GM21723 (cell line): ENCODE results near the gene RPRD1A.
"Not testable (repeated sequence)": the region's sequence is repeated elsewhere in the genome, so short reads cannot be mapped to it uniquely, and the experiment has no call there.

Experiments used
- ATAC-seq: cut with Tn5 transposase; IDR thresholded peaks from one replicate; pipeline ENCODE4 v1.9.1; 2021; ENCODE audit warnings: mild to moderate bottlenecking, moderate library complexity; ENCODE audit not compliant: unreplicated experiment

RPRD1A gene, protein sequence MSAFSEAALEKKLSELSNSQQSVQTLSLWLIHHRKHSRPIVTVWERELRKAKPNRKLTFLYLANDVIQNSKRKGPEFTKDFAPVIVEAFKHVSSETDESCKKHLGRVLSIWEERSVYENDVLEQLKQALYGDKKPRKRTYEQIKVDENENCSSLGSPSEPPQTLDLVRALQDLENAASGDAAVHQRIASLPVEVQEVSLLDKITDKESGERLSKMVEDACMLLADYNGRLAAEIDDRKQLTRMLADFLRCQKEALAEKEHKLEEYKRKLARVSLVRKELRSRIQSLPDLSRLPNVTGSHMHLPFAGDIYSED

GRCh38 chr18:36067055-36067957 lies at the start of gene RPRD1A:
Gene RPRD1A, minus strand, starts transcription at chr18:36067559. Its CDS starts 155 bp downstream, at chr18:36067404.
- peak; percentile 94 for ATAC-seq

DNA sequence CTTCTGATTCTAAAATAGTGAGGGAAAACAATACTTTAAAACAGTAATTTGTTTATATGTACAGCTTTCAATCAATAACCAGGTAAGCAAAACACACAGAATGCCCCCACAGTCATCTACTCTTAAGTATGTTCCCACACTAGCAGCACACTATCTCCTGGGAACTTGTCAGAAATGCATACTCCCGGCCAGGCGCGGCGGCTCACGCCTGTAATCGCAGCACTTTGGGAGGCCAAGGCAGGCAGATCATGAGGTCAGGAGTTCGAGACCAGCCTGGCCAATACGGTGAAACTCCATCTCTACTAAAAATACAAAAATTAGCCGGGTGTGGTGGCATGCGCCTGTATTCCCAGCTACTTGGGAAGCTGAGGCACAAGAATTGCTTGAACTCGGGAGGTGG lies 49.4 kb upstream of the RPRD1A start:
- not testable (repeated sequence) for ATAC-seq

DNA sequence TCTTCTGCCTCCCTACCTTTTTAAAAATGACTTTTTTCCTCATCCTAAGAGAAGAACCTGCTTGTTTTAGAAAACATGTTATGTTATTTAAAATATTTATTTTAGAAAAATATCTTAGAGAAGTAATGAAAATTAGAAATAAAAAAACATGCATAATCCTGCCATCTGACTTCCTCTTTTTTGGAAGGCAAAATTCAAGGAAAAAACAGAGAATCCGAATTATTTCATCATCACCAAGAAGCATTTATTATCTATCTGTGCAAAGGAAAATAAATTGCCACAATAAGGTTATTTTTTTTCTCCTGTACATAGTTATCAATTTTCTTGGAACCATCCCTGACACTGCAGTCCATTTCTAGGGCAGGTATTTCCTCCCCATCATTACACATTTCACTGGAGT lies 47.4 kb upstream of the RPRD1A start:
- no peak for ATAC-seq

DNA sequence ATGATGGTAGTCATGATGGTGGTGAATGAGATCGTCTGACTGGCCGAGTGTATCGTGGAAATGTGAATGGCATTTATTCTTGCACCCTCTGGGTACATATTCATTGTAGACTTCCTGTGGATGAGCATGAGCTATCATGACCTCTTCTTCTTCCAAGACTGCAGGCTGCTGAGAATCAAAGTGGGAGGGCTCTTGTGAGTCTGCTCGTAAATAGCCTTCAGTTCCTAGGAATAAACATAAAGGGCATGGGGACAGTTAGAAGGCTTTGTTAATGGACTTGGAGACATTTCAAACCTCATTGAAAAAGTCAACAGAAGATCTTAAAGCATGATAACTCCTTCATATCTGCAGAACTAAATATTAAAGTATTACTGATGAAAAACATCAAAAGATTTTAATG lies 46.9 kb upstream of the RPRD1A start:
- no peak for ATAC-seq

- no peak for ATAC-seq
Observed at GRCh38 chr18:36112302-36112701, 44.9 kb upstream of the RPRD1A start.

DNA sequence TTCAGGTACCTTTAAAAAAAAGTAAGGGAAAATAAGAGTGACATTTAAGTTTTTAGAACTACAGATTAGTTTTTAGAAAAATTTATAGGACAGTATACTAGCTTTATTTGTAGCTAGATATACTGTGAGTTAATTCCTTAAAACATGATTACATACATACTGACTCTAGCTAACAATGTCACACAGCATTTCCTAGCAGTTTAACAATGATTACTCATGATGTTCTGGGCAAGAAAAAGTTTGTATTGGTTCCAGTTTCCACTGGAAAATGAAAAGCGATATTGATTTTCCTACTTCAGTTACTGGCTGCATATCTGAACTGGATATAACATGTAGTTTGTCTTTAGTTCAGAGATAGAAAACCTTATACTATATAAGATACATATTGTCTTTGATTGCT lies 42.4 kb upstream of the RPRD1A start:
- ATAC-seq: no peak

DNA sequence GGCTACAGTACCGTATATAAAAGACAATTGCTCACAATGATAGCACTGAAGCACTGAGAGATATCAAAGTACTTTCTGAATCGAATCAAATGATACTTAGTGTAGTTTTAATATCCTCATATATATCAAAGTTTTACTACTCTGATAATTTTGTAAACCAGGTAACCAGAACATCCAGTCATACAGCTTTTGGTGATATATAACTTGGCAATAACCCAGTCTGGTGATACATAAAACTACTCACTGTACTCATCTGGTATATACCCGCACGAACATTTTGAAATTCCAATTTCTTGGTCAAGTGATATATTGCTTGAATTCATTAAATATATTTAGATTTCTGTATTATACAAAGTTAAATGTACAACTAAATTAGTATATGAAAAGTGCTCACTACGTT lies 41.2 kb upstream of the RPRD1A start:
- no peak for ATAC-seq

- no peak for ATAC-seq
Observed at GRCh38 chr18:36108196-36108595, 40.8 kb upstream of the RPRD1A start.

GRCh38 chr18:36107477-36107876 lies 40.1 kb upstream of the RPRD1A start:
- no peak for ATAC-seq

- no peak for ATAC-seq
Observed at GRCh38 chr18:36104749-36105148, 37.4 kb upstream of the RPRD1A start.

DNA sequence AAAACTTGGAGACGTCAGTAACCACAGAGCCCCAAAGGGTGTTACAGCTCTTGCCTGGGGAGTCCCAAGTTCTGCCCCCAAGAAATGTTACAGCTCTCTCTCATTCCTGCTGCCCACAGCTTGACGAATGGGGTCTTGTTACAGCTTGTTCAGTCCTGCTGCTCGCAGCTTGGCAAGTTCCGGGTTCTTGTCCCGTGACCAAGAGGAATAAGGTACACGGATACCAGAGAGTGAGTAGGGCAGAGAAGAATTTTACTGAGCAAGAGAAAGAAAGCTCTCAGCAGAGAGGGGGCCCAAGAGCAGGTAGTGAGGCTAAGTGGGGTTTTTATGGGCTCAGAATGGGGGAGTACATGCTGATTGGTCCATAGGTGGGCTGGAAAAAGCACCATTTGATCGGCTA lies 34.6 kb upstream of the RPRD1A start:
- no peak for ATAC-seq

GRCh38 chr18:36099311-36099710 lies 32.0 kb upstream of the RPRD1A start:
- ATAC-seq: no peak

DNA sequence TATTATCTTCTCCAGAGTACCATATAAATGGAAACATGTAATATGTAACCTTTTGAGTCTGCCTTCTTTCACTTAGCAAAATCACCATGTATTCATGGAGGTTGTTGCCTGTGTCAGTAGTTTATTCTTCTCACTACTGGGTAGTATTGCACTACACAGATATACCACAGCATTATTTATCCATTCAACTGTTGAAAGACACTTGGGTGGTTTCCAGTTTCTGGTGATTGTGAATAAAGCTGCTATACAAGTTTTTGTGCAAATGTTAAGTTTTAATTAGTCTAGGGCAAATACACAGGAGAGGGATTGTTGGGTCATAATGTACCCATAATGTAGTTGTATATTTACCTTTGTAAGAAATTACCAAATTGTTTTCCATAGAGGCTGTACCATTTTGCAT lies 29.6 kb upstream of the RPRD1A start:
- no peak for ATAC-seq

GRCh38 chr18:36095936-36096519 lies 28.7 kb upstream of the RPRD1A start:
- no peak for ATAC-seq

GRCh38 chr18:36094431-36094830 lies 27.1 kb upstream of the RPRD1A start:
- no peak for ATAC-seq

DNA sequence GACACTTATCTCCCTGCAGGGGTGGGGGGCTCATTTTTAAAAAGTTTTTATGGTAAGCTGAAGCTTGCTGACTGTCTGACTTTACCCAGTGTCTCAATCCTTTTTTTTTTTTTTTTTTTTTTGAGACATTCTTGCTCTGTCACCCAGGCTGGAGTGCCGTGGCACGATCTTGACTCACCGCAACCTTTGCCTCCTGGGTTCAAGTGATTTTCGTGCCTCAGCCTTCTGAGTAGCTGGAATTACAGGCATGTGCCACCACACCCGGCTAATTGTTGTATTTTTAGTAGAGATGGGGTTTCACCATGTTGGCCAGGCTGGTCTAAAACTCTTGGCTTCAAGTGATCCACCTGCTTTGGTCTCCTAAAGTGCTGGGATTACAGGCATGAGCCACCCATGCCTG lies 24.8 kb upstream of the RPRD1A start:
- not testable (repeated sequence) for ATAC-seq

DNA sequence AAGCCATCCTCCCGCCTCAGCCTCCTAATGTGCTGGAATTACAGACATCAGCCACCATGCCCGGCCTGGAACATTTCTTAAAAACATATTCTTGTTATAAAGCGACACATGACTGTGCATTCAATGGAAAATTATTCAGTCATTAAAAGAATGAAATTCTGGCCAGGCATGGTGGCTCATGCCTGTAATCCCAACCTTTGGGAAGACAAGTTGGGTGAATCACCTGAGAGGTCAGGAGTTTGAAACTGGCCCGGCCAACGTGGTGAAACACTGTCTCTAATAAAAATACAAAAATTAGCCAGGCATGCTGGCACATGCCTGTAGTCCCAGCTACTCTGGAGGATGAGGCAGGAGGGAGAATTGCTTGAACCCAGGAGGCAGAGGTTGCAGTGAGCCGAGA lies 21.6 kb upstream of the RPRD1A start:
- no peak for ATAC-seq

DNA sequence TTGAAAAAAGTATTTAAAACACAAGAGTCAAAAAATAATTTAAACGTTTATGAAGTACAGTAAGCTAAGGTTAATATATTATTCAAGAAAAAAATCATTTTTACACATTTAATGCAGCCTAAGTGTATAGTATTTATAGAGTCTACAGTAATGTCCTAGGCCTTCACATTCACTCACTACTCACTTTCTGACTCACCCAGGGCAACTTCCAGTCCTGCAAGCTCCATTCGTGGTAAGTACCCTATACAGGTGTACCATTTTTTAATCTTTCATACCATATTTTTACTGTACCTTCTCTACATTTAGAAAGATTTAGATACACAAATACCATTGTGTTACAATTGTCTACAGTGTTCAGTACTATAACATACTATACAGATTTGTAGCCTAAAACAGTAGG lies 20.9 kb upstream of the RPRD1A start:
- no peak for ATAC-seq

DNA sequence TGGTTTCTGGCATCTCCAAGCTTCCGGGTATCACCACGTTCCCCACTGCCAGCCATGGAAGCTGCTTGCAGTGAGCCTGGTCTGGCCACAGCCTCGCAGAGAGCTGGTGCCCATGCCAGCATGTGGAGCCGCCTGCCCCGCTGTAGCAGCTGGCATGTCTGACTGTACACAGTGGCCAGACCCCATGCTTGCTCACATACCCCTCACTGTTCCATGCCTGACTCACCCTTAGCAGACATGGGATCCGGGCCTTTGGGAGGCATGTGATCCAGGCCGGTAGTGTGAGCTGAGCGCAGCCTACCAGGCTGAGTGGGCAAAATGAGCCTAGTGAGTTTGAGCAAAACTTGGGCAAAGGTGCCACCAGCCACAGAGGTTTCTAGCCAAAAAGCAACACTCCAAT lies 18.8 kb upstream of the RPRD1A start:
- ATAC-seq: no peak

DNA sequence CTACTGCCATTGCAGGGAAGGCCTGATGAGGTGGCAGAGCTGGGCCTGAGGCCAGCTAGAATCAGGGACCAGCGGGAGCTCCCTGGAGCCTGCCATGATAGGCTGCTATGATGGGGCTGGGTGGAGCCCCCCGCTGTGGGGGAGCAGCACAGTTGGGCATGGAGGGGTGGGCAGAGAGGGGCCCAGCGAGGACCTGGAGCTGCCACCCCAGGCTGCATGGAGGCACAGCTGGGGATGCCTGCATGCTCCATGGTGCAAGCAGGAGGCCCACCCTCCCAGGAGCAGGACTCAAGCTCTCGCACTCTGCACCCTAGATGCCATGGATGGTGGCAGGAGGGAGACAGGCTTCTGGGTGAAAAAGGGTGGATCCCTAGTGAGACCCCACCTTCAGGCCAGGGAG lies 17.8 kb upstream of the RPRD1A start:
- no peak for ATAC-seq

GRCh38 chr18:36083729-36084128 lies 16.4 kb upstream of the RPRD1A start:
- ATAC-seq: no peak

GRCh38 chr18:36081118-36081517 lies 13.8 kb upstream of the RPRD1A start:
- not testable (repeated sequence) for ATAC-seq
